ENCODE results near the gene CACNA2D4.

Gene CACNA2D4

DNA sequence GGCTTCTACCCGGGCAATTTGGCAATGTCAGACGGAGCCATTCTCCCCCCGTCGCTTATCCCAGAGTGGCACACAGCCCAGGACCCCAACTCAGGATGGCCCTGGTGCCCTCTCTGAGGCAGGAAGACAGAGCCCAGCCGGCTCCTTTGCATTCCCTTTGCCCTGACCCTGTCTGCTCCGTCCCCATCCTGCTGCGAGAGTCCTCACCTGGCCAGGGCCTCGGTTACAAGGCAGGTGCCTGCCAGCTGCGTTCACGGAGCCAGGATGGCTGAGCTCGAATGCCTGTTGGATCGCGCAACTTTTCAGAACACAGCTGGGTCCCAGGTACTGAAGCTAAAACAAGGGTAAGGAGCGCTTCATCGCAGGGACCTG lies 79.5 kb downstream of the CACNA2D4 start:
- no peak overlapping the region for H3K4me3 ChIP-seq (ENCODE audit: low read length)
- H3K36me3 ChIP-seq (replicated peaks; ENCODE audit: low read depth, low read length) = no peaks in the 10 kb centered on the region
- H3K27me3 ChIP-seq (ENCODE audit: low read depth, low read length) = peaks cover 9% of the 10 kb centered on the region
- no peaks in the 10 kb centered on the region for H3K4me1 ChIP-seq (ENCODE audit: low read length)
- TF ChIP-seq EZH2phosphoT487 (IDR thresholded peaks at IDR 0.05; ENCODE audit: low read depth) (no peak), CTCF (IDR thresholded peaks at IDR 0.05; ENCODE audit: low read depth, low read length) (no peak)
- no peak overlapping the region for H3K27ac ChIP-seq (ENCODE audit: low read length)
- H2AFZ ChIP-seq (ENCODE audit: low read depth, low read length) = no peak overlapping the region
- H4K20me1 ChIP-seq (ENCODE audit: insufficient read depth, low read length) = no peaks in the 10 kb centered on the region
- H3K4me2 ChIP-seq (ENCODE audit: low read length) = no peak overlapping the region
- H3K9ac ChIP-seq (ENCODE audit: low read length) = no peak overlapping the region
- no peaks in the 10 kb centered on the region for H3K79me2 ChIP-seq (ENCODE audit: low read length)
- H3K9me3 ChIP-seq (ENCODE audit: insufficient read depth, low read length) = no peaks in the 10 kb centered on the region

DNA sequence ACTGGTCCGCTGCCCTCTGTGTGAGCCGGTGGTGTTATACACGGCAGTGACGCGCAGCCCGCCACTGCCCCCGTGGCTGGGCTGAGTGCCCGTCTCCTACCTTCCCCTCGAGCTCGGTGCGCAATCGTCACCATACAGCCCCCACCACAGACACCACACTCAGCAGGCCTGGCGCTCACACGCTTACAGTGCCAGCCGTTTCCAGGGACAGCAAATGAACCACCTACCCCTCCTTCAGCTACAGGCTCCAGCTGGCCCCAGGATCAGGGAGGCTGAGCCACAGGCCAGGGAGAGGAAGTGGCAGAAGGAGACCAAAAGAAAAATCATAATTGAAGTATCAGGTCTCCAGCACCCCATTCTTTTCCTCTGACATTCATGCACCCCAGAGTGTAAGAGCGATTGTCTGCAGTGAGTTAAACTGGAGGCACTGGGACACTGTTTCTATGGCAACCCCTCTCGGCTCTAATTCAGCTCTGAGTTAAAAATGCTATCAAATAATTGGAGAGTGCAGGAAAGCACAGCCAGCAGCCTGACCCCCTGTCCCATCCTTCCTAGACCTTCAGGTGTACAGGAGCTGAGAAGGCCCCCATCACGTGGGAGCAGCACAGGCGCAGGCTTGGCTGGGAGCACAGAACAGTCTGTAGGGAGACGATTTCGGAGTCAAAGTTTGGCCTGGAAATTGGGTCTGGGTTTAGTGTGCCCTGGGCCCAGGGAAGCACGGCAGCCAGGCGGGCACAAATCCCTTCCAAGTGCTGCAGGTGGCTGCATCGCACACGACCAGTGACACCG lies 80.1 kb downstream of the CACNA2D4 start:
- Histone ChIP-seq H3K4me3 (ENCODE audit: low read length) (no peak overlapping the region), H3K4me1 (ENCODE audit: low read length) (no peaks in the 10 kb centered on the region), H3K36me3 (replicated peaks; ENCODE audit: low read depth, low read length) (no peaks in the 10 kb centered on the region), H3K9ac (ENCODE audit: low read length) (no peak overlapping the region), H2AFZ (ENCODE audit: low read depth, low read length) (no peak overlapping the region), H3K9me3 (ENCODE audit: insufficient read depth, low read length) (no peaks in the 10 kb centered on the region), H3K27ac (ENCODE audit: low read length) (no peak overlapping the region), H3K27me3 (ENCODE audit: low read depth, low read length) (peaks cover 3% of the 10 kb centered on the region; the same call in 1 of the 2 replicates), H3K4me2 (ENCODE audit: low read length) (no peak overlapping the region), H3K79me2 (ENCODE audit: low read length) (no peaks in the 10 kb centered on the region), H4K20me1 (ENCODE audit: insufficient read depth, low read length) (no peaks in the 10 kb centered on the region)
- TF ChIP-seq EZH2phosphoT487 (IDR thresholded peaks at IDR 0.05; ENCODE audit: low read depth) (no peak), CTCF (IDR thresholded peaks at IDR 0.05; ENCODE audit: low read depth, low read length) (no peak)

DNA sequence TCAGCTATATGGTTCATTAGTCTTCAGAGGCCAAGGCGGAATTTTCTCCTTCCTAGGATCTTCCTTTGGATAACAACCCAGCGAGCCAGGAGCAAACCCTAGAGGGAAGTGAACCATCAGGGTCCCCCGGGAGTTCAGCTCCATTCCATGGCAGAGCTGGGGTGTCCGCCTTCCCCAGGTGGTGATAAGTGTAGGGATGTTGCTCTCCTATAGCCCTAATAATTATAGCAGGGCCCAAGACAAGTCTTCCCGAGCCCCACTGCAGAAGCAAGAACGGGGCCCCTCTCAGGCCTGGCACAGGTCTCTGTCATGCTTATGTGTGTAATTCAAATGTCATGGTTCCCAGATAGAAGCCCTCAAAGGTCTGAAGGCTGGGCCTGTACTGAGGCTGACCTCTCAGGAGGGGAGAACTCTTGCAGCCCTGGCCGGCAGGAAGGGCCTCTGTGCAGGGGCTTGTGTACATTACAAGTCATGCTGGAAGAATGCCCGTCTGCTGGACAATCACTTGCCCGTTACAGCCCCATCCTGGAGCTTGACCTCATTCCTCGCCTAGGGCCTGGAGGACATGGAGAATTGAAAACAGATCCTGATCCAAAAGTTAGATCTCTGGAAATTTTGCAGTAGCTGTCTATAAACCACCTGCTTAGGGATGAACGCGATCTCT lies 80.8 kb downstream of the CACNA2D4 start:
- H4K20me1 ChIP-seq (ENCODE audit: insufficient read depth, low read length) = no peaks in the 10 kb centered on the region
- H3K4me2 ChIP-seq (ENCODE audit: low read length) = no peak overlapping the region
- no peaks in the 10 kb centered on the region for H3K36me3 ChIP-seq (replicated peaks; ENCODE audit: low read depth, low read length)
- no peak overlapping the region for H3K9ac ChIP-seq (ENCODE audit: low read length)
- TF ChIP-seq EZH2phosphoT487 (IDR thresholded peaks at IDR 0.05; ENCODE audit: low read depth) = no peak
- no peak for TF ChIP-seq CTCF (IDR thresholded peaks at IDR 0.05; ENCODE audit: low read depth, low read length)
- H3K4me3 ChIP-seq (ENCODE audit: low read length) = no peak overlapping the region
- H3K27ac ChIP-seq (ENCODE audit: low read length) = no peak overlapping the region
- no peaks in the 10 kb centered on the region for H3K4me1 ChIP-seq (ENCODE audit: low read length)
- no peak overlapping the region for H2AFZ ChIP-seq (ENCODE audit: low read depth, low read length)
- H3K79me2 ChIP-seq (ENCODE audit: low read length) = no peaks in the 10 kb centered on the region
- no peaks in the 10 kb centered on the region for H3K9me3 ChIP-seq (ENCODE audit: insufficient read depth, low read length)
- no peaks in the 10 kb centered on the region; the same call in 1 of the 2 replicates for H3K27me3 ChIP-seq (ENCODE audit: low read depth, low read length)

DNA sequence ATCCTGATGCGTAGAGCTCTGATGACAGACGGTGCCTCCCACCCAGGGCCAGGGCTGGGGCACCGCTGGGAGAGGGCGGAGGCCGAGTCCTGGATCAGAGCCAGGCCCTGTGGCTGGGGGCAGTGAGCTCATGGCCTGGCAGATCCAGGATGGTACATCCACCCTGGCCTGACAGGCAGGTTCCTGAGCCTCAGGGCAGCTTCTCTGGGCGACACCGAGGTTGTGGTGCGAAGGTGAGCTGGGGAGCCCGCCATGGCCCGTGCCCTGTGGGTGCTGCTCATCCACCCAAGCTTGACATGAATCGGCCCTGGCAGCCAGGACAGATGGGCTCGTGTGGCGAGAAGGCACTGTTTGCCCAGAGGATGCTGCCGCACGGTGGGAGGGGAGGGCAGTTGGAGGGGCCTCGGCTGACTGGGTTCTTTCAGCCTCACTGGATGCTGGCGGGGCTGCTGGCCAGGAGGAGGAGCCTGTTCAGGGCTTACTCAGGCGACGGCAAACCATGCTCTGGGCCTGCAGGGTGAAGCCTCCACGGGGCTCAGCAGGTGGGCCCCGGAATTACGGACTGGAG lies 81.5 kb downstream of the CACNA2D4 start:
- H3K4me3 ChIP-seq (ENCODE audit: low read length) = no peak overlapping the region
- no peak overlapping the region for H3K4me2 ChIP-seq (ENCODE audit: low read length)
- H3K27ac ChIP-seq (ENCODE audit: low read length) = no peak overlapping the region
- no peaks in the 10 kb centered on the region for H3K9me3 ChIP-seq (ENCODE audit: insufficient read depth, low read length)
- H3K79me2 ChIP-seq (ENCODE audit: low read length) = no peaks in the 10 kb centered on the region
- no peak overlapping the region for H2AFZ ChIP-seq (ENCODE audit: low read depth, low read length)
- peaks cover 5% of the 10 kb centered on the region for H3K27me3 ChIP-seq (ENCODE audit: low read depth, low read length)
- no peak for TF ChIP-seq CTCF (IDR thresholded peaks at IDR 0.05; ENCODE audit: low read depth, low read length)
- no peak for TF ChIP-seq EZH2phosphoT487 (IDR thresholded peaks at IDR 0.05; ENCODE audit: low read depth)
- H3K9ac ChIP-seq (ENCODE audit: low read length) = no peak overlapping the region
- no peaks in the 10 kb centered on the region for H4K20me1 ChIP-seq (ENCODE audit: insufficient read depth, low read length)
- no peaks in the 10 kb centered on the region for H3K4me1 ChIP-seq (ENCODE audit: low read length)
- H3K36me3 ChIP-seq (replicated peaks; ENCODE audit: low read depth, low read length) = no peaks in the 10 kb centered on the region
